B cell (primary cell): ENCODE measurements around the gene JPT1.

ENCODE experiments used
- EZH2 ChIP-seq: IDR thresholded peaks from 2 replicates; pipeline ENCODE4 v1.6.1; 2012; ENCODE audit warnings: borderline replicate concordance, low read depth, mild to moderate bottlenecking, moderate library complexity, low read length; ENCODE audit not compliant: insufficient read depth, poor library complexity, severe bottlenecking
- TF ChIP-seq, protein P1 (sequence below): fragments of 200-600 bp; IDR thresholded peaks from one replicate; pipeline ENCODE4 v1.8.0; 2022; ENCODE audit warnings: antibody characterized with exemption, mild to moderate bottlenecking

DNA sequence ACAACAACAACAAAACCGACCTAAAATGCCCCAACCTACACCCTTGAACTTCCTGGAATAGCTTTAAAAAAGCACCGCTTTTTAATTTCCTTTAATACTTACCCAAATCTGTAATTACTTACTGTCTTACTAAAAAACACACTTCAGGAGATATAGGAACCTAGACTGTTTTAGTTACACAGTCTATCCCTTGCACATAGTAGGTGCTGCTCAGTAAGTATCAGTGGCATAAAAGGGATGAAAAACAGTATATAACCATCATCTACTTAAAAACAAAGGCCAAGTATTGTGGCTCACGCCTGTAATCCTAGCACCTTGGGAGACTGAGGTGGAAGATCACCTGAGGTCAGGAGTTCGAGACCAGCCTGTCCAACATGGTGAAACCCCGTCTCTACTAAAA is 22.3 kb upstream of the JPT1 start:
- no peak for TF ChIP-seq EZH2
- TF ChIP-seq, protein P1, sequence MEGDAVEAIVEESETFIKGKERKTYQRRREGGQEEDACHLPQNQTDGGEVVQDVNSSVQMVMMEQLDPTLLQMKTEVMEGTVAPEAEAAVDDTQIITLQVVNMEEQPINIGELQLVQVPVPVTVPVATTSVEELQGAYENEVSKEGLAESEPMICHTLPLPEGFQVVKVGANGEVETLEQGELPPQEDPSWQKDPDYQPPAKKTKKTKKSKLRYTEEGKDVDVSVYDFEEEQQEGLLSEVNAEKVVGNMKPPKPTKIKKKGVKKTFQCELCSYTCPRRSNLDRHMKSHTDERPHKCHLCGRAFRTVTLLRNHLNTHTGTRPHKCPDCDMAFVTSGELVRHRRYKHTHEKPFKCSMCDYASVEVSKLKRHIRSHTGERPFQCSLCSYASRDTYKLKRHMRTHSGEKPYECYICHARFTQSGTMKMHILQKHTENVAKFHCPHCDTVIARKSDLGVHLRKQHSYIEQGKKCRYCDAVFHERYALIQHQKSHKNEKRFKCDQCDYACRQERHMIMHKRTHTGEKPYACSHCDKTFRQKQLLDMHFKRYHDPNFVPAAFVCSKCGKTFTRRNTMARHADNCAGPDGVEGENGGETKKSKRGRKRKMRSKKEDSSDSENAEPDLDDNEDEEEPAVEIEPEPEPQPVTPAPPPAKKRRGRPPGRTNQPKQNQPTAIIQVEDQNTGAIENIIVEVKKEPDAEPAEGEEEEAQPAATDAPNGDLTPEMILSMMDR: no peak
